K562 (cell line): Measurements from ENCODE around the gene NUDT9.

Source experiments
- CTBP1 ChIP-seq: fragments of 450-650 bp; IDR thresholded peaks from 2 replicates; pipeline ENCODE4 v1.6.1; 2016; ENCODE audit warnings: borderline replicate concordance
- CTCF ChIP-seq, 3 experiments: IDR thresholded peaks in 2 of 3; conservative IDR thresholded peaks in 1 of 3; 2 replicates each; pipeline ENCODE4 v1.5.1; 2011 to 2012; ENCODE audit warnings: low read length in 3 of 3, mild to moderate bottlenecking in 3 of 3, control low read depth in 2 of 3, improper control_type of control experiment in 1 of 3, inconsistent platforms in 1 of 3, low read depth in 1 of 3, mixed read lengths in 1 of 3, moderate library complexity in 1 of 3; ENCODE audit not compliant: insufficient read depth in 2 of 3
- GATA2 ChIP-seq: sonication (generic); formaldehyde crosslinking; IDR thresholded peaks from 2 replicates; pipeline ENCODE4 v1.4.0; 2020; ENCODE audit warnings: mild to moderate bottlenecking, missing genetic modification reagents
- GATAD2B ChIP-seq: fragments of 450-650 bp; IDR thresholded peaks from 2 replicates; pipeline ENCODE4 v1.6.1; 2017; ENCODE audit warnings: mild to moderate bottlenecking, borderline replicate concordance
- POLR2AphosphoS5 ChIP-seq: IDR thresholded peaks from 2 replicates; pipeline ENCODE4 v1.6.1; 2011; ENCODE audit warnings: mild to moderate bottlenecking, low read depth, low read length, moderate library complexity; ENCODE audit not compliant: control insufficient read depth, insufficient read depth
- RCOR1 ChIP-seq, 2 experiments: IDR thresholded peaks; 2 replicates each; pipeline ENCODE4 v1.6.1; 2012; ENCODE audit warnings: low read depth in 2 of 2, low read length in 2 of 2, borderline replicate concordance in 1 of 2, improper control_type of control experiment in 1 of 2
- RFX5 ChIP-seq: IDR thresholded peaks from 2 replicates; pipeline ENCODE4 v1.6.1; 2011; ENCODE audit warnings: low read depth, mild to moderate bottlenecking, improper control_type of control experiment, low read length
- SUPT5H ChIP-seq: fragments of 450-650 bp; IDR thresholded peaks from 2 replicates; pipeline ENCODE4 v1.6.1; 2016
- TEAD1 ChIP-seq, 2 experiments: fragments of 450-650 bp in 1 of 2; sonication (generic) in 1 of 2; formaldehyde crosslinking; IDR thresholded peaks; 2 replicates each; pipeline versions ENCODE4 v1.4.0 to v1.8.0; 2020 to 2022; ENCODE audit warnings: mild to moderate bottlenecking in 2 of 2, missing genetic modification reagents in 1 of 2
- TFAP4 ChIP-seq: sonication (generic); formaldehyde crosslinking; IDR thresholded peaks from 2 replicates; pipeline ENCODE4 v1.8.0; 2022; ENCODE audit warnings: missing genetic modification reagents, mild to moderate bottlenecking, moderate library complexity, borderline replicate concordance
- ZFPM2 ChIP-seq: fragments of 250-450 bp; sonication (Bioruptor Pico); IDR thresholded peaks from 2 replicates; pipeline ENCODE4 v1.5.1; 2022; ENCODE audit warnings: mild to moderate bottlenecking
- ZNF134 ChIP-seq: fragments of 250-450 bp; sonication (Bioruptor Pico); conservative IDR thresholded peaks from 2 replicates; pipeline ENCODE4 v1.4.0; 2020
- ZNF347 ChIP-seq: fragments of 450-650 bp; formaldehyde crosslinking; IDR thresholded peaks from 2 replicates; pipeline ENCODE4 v1.4.0; 2020; ENCODE audit warnings: low read depth, mild to moderate bottlenecking, moderate library complexity
- ZNF449 ChIP-seq: fragments of 250-450 bp; sonication (Bioruptor Pico); IDR thresholded peaks from 2 replicates; pipeline ENCODE4 v1.8.0; 2022; ENCODE audit warnings: moderate library complexity, mild to moderate bottlenecking, inconsistent platforms

GRCh38 chr4:87419578-87420249 lies 2.7 kb upstream of the NUDT9 start:
- TF ChIP-seq CTCF (IDR thresholded peaks at IDR 0.05 in 2 of 3, conservative IDR thresholded peaks at IDR 0.05 in 1 of 3; ENCODE audit: insufficient read depth in 2 of 3, low read depth in 1 of 3, low read length in 3 of 3) (no peak), ZNF449 (CRISPR knock-in tag) (no peak), TEAD1 (CRISPR knock-in tag; IDR thresholded peaks at IDR 0.05) (no peak), GATAD2B (no peak), POLR2AphosphoS5 (no peak), GATA2 (CRISPR knock-in tag) (no peak), RCOR1 (IDR thresholded peaks at IDR 0.05; ENCODE audit: borderline replicate concordance in 1 of 2, low read depth in 2 of 2, low read length in 2 of 2) (no peak), TFAP4 (CRISPR knock-in tag) (no peak), ZNF134 (CRISPR knock-in tag) (no peak), RFX5 (no peak), ZFPM2 (CRISPR knock-in tag) (no peak), ZNF347 (no peak), SUPT5H (no peak), CTBP1 (no peak)
